Breast epithelium (tissue), 3 donors: ENCODE results near the gene INSYN2B.

Experiments
- POLR2AphosphoS5 ChIP-seq, 3 donors: sonication (generic); formaldehyde crosslinking; IDR thresholded peaks; one replicate each; pipeline ENCODE4 v1.6.1; 2017; ENCODE audit warnings: antibody characterized with exemption in 3 of 3
- TF ChIP-seq, protein P1 (sequence below), 3 donors: fragments of 450-650 bp; IDR thresholded peaks; one replicate each; pipeline ENCODE4 v1.5.1; 2016 to 2017; ENCODE audit warnings: antibody characterized with exemption in 3 of 3, mild to moderate bottlenecking in 3 of 3, moderate library complexity in 3 of 3

DNA sequence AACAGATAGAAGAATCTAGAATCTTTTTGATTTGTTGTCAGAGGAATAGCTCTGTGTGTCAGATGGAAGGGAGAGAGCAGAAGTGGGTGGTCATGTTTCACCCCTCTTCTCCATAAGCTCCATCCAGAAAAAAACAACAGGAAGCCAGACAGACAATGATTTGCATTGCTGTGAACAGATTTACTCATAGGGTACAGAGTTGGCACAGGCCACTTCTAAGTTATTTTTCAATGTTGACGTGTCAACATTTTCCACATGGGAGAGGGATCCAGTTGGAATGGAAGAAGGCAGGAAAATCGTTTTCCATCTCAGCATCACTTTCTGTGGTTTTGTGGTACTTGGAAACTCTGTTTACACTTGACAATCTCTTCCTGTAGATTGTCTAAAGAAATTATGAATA lies 86.7 kb downstream of the INSYN2B start:
- TF ChIP-seq POLR2AphosphoS5 (IDR thresholded peaks at IDR 0.05), result no peak
- TF ChIP-seq, protein P1, sequence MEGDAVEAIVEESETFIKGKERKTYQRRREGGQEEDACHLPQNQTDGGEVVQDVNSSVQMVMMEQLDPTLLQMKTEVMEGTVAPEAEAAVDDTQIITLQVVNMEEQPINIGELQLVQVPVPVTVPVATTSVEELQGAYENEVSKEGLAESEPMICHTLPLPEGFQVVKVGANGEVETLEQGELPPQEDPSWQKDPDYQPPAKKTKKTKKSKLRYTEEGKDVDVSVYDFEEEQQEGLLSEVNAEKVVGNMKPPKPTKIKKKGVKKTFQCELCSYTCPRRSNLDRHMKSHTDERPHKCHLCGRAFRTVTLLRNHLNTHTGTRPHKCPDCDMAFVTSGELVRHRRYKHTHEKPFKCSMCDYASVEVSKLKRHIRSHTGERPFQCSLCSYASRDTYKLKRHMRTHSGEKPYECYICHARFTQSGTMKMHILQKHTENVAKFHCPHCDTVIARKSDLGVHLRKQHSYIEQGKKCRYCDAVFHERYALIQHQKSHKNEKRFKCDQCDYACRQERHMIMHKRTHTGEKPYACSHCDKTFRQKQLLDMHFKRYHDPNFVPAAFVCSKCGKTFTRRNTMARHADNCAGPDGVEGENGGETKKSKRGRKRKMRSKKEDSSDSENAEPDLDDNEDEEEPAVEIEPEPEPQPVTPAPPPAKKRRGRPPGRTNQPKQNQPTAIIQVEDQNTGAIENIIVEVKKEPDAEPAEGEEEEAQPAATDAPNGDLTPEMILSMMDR (IDR thresholded peaks at IDR 0.05), result no peak
